Activated CD4-positive, alpha-beta T cell treated with anti-CD3 and anti-CD28 coated beads for 36 hours (primary cell): ENCODE data around the gene HOXC13. TPM values are rescaled to one million over a fixed set of nuclear protein-coding genes. Genes with fewer than 3 reads are reported as not detected.

ENCODE experiments used
- ATAC-seq: fragments of 200-7000 bp; cut with Tn5 transposase; one replicate; pipeline ENCODE4 v1.10.0; 2021; ENCODE audit warnings: mild to moderate bottlenecking, moderate library complexity
- CTCF ChIA-PET: fragments of 350-600 bp; sonication (Branson Sonifier 250); formaldehyde crosslinking; loops from one replicate; lab custom pipeline; 2021; ENCODE audit warnings: antibody characterized with exemption; lab: Charles Lee
- POLR2A ChIA-PET: fragments of 350-600 bp; sonication (Branson Sonifier 250); formaldehyde crosslinking; loops from one replicate; lab custom pipeline; 2021; ENCODE audit warnings: antibody characterized with exemption, inconsistent platforms; lab: Charles Lee
- DNase-seq: peaks from one replicate; pipeline ENCODE4 v3.0.0-alpha.2; 2020
- H3K27ac Mint-ChIP-seq: one replicate; pipeline ENCODE4 v1.8.0; 2021; ENCODE audit warnings: mixed read lengths
- H3K27me3 Mint-ChIP-seq: one replicate; pipeline ENCODE4 v1.8.0; 2021; ENCODE audit warnings: mixed read lengths
- H3K36me3 Mint-ChIP-seq: one replicate; pipeline ENCODE4 v1.8.0; 2021; ENCODE audit warnings: low read depth, mixed read lengths
- H3K4me1 Mint-ChIP-seq: one replicate; pipeline ENCODE4 v1.8.0; 2021; ENCODE audit warnings: mixed read lengths
- H3K4me3 Mint-ChIP-seq: one replicate; pipeline ENCODE4 v1.8.0; 2021; ENCODE audit warnings: mild to moderate bottlenecking, moderate library complexity, mixed read lengths
- H3K9me3 Mint-ChIP-seq: one replicate; pipeline ENCODE4 v1.8.0; 2021; ENCODE audit warnings: low read depth, mixed read lengths
- intact Hi-C, 2 experiments: fragments of 100-400 bp; cut with DNase I in 1 of 2; cut with micrococcal nuclease in 1 of 2; formaldehyde crosslinking; loops; one replicate each; pipeline versions ENCODE4 v1.14.2 to v1.15.1; 2022 to 2024; cut with DNase I, micrococcal nuclease
- total RNA-seq, 2 experiments: library from RNA; stranded (reverse); gene quantifications; one replicate each; pipeline ENCODE4 v1.2.3, GENCODE V29; 2021

The HOXC13 gene
- total RNA-seq, 2 experiments from 2014 or later, result not detected

DNA sequence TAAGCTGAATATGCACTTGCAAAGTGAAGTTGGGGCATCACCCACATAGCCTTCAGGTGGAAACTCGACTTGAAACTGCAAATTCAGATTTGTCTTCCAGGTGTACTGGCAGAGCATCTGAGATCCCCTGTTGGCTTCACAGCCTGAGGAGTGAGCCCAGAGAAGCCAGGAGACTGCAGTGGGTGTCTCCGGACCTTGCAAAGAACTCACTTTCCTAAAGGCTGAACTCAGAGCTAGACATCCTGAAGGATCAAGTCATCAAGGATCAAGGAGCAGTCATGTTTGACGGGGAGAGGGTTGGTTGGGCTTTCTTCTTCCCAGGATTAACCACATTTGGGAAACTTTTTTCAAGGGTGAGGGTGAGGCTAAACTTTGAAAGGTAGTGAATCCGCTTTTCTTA is 9.1 kb upstream of the HOXC13 start:
- ATAC-seq, result no peak

DNA sequence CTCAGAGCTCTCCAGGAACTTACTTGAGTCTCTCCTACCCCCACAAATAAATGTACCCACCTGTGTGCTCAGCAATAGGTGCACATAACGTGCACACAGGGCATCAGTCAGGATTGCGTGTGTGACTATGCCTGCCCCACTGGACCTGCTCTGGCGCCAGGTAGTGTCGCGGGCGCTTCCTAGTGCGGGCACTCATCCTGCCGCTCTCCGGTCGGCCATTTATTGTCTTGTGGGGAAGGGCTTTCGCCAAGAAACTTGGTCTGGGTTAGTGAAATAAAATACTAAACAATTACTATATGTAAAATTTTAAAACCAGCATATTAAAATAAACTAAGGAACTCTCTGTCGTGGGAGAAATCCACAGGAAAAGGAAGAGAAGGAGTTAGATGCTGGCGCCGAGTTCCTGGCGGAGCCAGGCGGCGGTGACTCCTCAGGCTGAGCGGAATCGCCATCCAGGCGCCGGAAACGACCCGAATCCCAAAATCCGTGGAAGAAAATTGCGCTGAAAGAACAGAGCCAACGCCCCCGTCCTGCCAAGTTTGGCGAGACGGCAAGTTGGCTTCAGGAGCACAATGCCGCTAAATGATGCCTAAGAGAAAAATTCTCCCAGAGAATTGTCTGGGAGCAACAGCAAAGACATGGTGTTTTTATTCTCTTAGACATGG is 7.9 kb upstream of the HOXC13 start:
- ChIA-PET CTCF (interaction anchor here (0.6 kb wide), 1 partner anchor 1129 kb away, joined by 3 read pairs; no protein-coding TSS in a partner anchor), POLR2A (no interaction called here)
- Mint-ChIP-seq H3K4me3 (no peak overlapping the region), H3K36me3 (no peaks in the 10 kb centered on the region), H3K27me3 (peaks cover 83% of the 10 kb centered on the region), H3K4me1 (peaks cover 7% of the 10 kb centered on the region), H3K27ac (no peak overlapping the region), H3K9me3 (no peaks in the 10 kb centered on the region)
- DNase-seq, result no peak
- no peak for ATAC-seq
- intact Hi-C loops, result no loop called here

More for the DNA sequence above, 9.1 kb upstream of the HOXC13 start:
- Mint-ChIP-seq H3K36me3 (no peaks in the 10 kb centered on the region), H3K4me1 (no peaks in the 10 kb centered on the region), H3K27ac (no peak overlapping the region), H3K27me3 (peaks cover 83% of the 10 kb centered on the region), H3K9me3 (no peaks in the 10 kb centered on the region), H3K4me3 (no peak overlapping the region)
- intact Hi-C loops, result loop anchor here in 1 of 2 experiments (5.0 kb wide), 1 partner anchor 33 kb away; no protein-coding TSS in a partner anchor
- DNase-seq, result no peak
- ChIA-PET POLR2A (interaction anchor here (0.6 kb wide), 1 partner anchor 262 kb away, joined by 5 read pairs; no protein-coding TSS in a partner anchor), CTCF (interaction anchor here (0.6 to 0.8 kb wide), 2 partner anchors 47 to 240 kb away, joined by 3 read pairs; no protein-coding TSS in a partner anchor)

DNA sequence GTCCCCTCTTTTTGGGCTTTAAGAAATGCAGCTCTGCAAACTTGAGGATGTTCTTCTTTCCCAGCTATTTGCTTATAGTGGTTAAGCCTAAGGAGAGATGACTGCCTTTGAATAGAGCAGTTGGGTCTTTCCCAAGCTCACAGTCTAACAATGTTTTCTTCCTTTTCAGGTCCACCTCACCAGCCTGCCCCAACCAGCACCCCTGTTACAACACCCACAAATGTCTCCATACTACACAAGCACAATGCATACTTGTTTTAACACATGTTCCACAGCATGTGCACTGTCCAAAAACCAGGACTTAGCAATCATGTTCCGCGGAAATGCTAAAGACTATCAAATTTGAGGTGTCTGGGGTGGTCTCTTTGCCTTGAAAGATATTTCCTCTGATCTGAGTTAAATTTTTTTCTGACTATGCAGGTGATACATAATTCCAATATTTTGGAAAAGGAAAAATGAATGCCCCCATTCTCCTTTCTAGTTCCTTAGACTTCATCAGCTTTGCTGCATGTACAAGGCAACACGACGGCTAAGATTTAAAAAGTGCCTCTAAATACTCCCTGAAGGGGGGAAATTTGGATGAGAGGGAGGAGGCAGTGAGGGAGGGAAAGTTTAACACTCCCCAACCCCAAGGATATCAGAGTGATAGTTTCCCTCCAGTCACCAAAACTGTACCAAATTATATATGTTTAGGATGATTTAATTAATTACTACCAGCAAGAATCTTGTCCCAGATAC is 6.6 kb upstream of the HOXC13 start:
- ChIA-PET POLR2A (no interaction called here), CTCF (interaction anchor here (0.6 to 1.5 kb wide), 4 partner anchors 8 to 269 kb away, joined by 3 to 4 read pairs (median 3); no protein-coding TSS in a partner anchor)
- Mint-ChIP-seq H3K27me3 (peaks cover 83% of the 10 kb centered on the region), H3K4me1 (peaks cover 8% of the 10 kb centered on the region), H3K36me3 (no peaks in the 10 kb centered on the region), H3K4me3 (no peak overlapping the region), H3K9me3 (no peaks in the 10 kb centered on the region), H3K27ac (no peak overlapping the region)
- no peak for DNase-seq
- no peak for ATAC-seq
- intact Hi-C loops, result no loop called here

DNA sequence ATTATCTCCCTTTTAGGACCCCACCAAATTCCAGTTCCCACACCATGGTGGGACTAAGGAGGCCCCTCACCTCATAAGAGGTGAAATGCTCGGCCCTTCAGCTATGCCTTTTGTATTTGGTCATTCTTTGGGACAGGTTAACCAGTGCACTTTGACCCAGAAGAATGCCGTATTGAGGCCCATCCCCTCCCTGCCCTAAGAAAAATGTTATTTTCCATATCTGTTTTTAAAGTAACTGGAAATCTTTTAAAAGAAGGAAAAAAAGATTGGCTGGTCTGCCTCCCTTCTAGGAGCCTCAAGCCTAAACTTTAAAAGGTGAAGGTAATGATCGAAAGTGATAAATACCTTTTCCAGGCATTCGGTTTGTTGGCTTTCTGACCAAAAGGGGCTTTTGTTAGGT is 5.7 kb upstream of the HOXC13 start:
- H3K4me3 Mint-ChIP-seq, result no peak overlapping the region
- POLR2A ChIA-PET, result interaction anchor here (0.6 kb wide), 1 partner anchor 202 kb away, joined by 7 read pairs; no protein-coding TSS in a partner anchor
- CTCF ChIA-PET, result no interaction called here
- no peaks in the 10 kb centered on the region for H3K9me3 Mint-ChIP-seq
- ATAC-seq (no peak), DNase-seq (no peak)
- H3K36me3 Mint-ChIP-seq, result no peaks in the 10 kb centered on the region
- peaks cover 85% of the 10 kb centered on the region for H3K27me3 Mint-ChIP-seq
- no peak overlapping the region for H3K27ac Mint-ChIP-seq
- intact Hi-C loops, result no loop called here
- peaks cover 9% of the 10 kb centered on the region for H3K4me1 Mint-ChIP-seq

DNA sequence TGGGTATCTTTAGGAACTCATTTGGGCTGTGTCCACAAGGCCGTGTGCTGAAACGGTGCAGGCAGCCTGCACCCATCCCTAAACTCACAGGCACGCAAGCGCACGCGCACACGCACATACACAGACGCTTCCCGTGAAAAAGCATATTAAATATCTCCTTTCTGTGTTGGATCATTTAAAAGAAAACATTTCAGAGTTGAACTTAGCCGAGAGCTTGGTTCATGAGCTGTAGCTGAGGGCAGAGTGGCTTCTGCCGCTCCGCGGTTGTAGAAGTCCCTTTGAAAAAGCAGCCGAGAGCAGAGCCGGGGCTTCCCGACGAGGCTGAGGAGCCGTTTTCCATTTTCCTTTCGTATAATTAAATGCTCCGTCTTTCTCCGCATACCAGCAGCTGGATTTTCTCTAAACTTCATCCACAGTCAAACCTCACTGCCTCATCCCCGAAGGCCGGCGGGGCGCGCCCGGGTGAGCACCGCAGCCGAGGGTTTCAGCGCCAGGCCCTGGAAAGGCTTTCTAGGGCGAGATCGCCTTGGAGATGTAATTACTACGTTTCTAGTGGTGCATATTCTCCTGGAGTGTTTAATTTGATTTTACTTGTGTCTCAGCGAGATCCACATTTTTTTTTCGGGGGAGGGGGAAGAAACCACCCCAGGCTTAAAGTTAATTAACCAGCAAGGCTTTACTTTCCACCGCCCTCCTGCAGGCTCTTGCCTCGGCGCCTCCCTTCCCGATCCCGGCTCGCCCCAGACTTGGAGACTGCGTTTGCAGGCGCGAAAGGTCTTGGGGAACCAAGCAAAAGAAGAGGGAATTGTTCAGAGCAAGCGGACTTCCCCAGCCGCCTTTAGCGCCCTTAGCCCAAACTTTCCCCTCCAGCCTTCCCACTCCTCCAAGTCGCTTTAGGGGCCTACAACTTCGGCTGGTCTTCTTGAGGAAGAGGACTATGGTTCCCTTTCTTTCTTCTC is 3.0 kb upstream of the HOXC13 start:
- DNase-seq (no peak), ATAC-seq (no peak)
- H3K27me3 Mint-ChIP-seq, result peaks cover 78% of the 10 kb centered on the region
- POLR2A ChIA-PET, result no interaction called here
- no peaks in the 10 kb centered on the region for H3K36me3 Mint-ChIP-seq
- CTCF ChIA-PET, result interaction anchor here (0.7 to 0.8 kb wide), 2 partner anchors 72 to 99 kb away, joined by 3 to 4 read pairs; no protein-coding TSS in a partner anchor
- no peaks in the 10 kb centered on the region for H3K9me3 Mint-ChIP-seq
- H3K27ac Mint-ChIP-seq, result no peak overlapping the region
- no peak overlapping the region for H3K4me3 Mint-ChIP-seq
- intact Hi-C loops, result loop anchor here (2.0 to 5.0 kb wide), 3 partner anchors 15 to 37 kb away; partner anchors contain the start of genes HOTAIR (in 2 of the 2) and HOXC11 (in 2 of the 2)
- peaks cover 10% of the 10 kb centered on the region for H3K4me1 Mint-ChIP-seq

DNA sequence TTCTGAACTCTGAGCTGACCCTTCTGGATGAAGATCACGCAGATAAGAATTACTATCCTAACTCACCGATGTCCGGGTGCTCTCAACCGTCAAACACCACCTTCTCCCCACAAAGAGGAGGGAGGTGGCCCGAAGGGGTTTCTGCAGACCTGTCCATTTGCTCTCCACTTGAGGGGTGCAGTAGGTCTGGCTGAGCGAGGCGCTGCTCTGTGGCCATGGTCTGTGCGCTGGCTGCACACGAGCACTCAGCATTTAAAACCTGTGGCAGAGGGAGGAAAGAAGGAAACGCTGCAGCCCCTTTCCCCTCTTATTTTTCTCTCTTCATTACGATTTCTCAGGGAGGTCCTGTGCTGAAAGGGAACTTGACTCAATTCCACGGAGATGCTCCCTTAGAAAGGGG is 1.5 kb upstream of the HOXC13 start:
- ATAC-seq (no peak), DNase-seq (no peak)
- Mint-ChIP-seq H3K27ac (no peak overlapping the region), H3K4me3 (no peak overlapping the region), H3K9me3 (no peaks in the 10 kb centered on the region), H3K36me3 (no peaks in the 10 kb centered on the region), H3K27me3 (peaks cover 82% of the 10 kb centered on the region), H3K4me1 (peaks cover 10% of the 10 kb centered on the region)
- POLR2A ChIA-PET, result no interaction called here
- intact Hi-C loops, result loop anchor here (2.0 to 5.0 kb wide), 2 partner anchors 14 to 35 kb away; partner anchors contain the start of genes HOTAIR (in 2 of the 2) and HOXC11 (in 2 of the 2)
- CTCF ChIA-PET, result interaction anchor here (0.9 kb wide), 1 partner anchor 69 kb away, joined by 3 read pairs; no protein-coding TSS in a partner anchor

DNA sequence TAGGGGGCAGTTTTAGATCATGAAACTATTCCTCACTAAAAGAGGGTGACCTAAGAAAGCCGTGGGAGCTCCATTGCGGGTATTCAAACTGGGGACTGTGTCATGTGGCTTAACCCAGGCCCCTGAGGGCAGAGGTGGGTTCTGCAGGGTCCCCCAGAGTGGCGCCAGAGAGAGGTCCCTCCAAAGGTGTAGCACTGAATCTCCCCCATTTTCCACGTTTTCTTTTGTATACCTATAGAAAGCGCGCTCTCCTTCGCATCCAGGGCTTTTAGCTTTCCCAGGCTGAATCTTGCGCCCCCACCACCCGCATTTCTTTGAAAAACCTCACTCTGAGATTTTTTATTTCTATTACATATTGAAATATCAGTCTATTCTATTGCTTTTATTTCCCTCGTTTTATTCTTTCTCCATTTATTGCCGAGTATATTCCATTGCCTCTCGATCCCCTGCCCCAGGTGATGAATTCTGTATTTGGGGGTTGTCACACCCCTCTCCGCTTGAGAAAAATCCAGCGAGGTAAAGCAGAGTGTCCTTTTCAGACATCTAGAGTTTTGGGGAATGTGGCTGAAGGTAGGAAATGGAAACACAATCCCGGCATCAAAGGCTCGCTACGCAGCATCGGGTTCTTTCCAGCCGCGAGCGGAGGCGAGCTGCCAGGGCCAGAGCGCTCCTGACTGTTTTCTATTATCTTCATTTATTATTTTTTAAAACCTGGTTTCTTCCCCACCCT is 870 bp upstream of the HOXC13 start:
- POLR2A ChIA-PET, result no interaction called here
- H3K4me3 Mint-ChIP-seq, result no peak overlapping the region
- CTCF ChIA-PET, result interaction anchor here (0.6 to 0.9 kb wide), 2 partner anchors 15 to 68 kb away, joined by 3 read pairs; no protein-coding TSS in a partner anchor
- H3K9me3 Mint-ChIP-seq, result no peaks in the 10 kb centered on the region
- peaks cover 80% of the 10 kb centered on the region for H3K27me3 Mint-ChIP-seq
- peaks cover 10% of the 10 kb centered on the region for H3K4me1 Mint-ChIP-seq
- ATAC-seq, result no peak
- H3K27ac Mint-ChIP-seq, result no peak overlapping the region
- DNase-seq, result no peak
- H3K36me3 Mint-ChIP-seq, result no peaks in the 10 kb centered on the region
- intact Hi-C loops, result loop anchor here (2.0 to 5.0 kb wide), 2 partner anchors 13 to 35 kb away; partner anchors contain the start of genes HOTAIR (in 2 of the 2) and HOXC11 (in 2 of the 2)

DNA sequence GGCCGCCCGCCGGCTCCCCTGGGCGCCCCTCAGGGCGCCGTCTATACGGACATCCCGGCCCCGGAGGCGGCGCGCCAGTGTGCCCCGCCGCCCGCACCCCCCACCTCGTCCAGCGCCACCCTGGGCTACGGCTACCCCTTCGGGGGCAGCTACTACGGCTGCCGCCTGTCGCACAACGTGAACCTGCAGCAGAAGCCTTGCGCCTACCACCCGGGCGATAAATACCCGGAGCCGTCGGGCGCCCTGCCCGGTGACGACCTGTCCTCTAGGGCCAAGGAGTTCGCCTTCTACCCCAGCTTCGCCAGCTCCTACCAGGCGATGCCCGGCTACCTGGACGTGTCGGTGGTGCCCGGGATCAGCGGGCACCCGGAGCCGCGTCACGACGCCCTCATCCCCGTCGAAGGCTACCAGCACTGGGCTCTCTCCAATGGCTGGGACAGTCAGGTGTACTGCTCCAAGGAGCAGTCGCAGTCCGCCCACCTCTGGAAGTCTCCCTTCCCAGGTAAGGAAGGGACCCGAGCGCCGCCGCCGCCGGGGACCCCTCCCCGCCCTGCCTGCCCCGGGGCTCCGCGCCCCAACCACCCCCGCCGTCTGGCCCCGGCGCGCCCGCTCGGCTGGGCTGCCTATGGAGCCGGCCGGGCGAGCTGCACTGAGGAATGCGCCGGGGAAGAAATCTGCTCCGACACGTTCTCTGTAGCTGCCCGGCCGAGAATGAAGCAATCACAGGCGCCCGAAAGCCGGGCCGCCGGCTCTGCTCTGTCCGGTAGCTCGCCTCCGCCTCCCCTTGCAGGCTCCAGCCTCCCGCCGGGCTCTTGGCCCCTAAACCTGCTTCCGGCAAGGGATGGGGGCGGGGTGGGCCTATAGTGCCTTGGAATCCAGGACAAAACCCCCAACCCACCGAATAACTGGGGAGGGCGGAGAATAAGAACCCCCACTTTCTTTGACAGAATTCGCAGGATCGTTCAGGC is 794 bp downstream of the HOXC13 start:
- H3K4me1 Mint-ChIP-seq, result peaks cover 10% of the 10 kb centered on the region
- ChIA-PET CTCF (interaction anchor here (0.6 to 1.3 kb wide), 3 partner anchors 8 to 134 kb away, joined by 3 read pairs; no protein-coding TSS in a partner anchor), POLR2A (no interaction called here)
- H3K27ac Mint-ChIP-seq, result no peak overlapping the region
- DNase-seq, result no peak
- H3K27me3 Mint-ChIP-seq, result peaks cover 79% of the 10 kb centered on the region
- no peaks in the 10 kb centered on the region for H3K36me3 Mint-ChIP-seq
- ATAC-seq, result no peak
- H3K9me3 Mint-ChIP-seq, result no peaks in the 10 kb centered on the region
- no peak overlapping the region for H3K4me3 Mint-ChIP-seq
- intact Hi-C loops, result loop anchor here (5.0 kb wide), 1 partner anchor 33 kb away; the partner anchor contains the start of genes HOTAIR (in 2 of the 2) and HOXC11 (in 2 of the 2)

DNA sequence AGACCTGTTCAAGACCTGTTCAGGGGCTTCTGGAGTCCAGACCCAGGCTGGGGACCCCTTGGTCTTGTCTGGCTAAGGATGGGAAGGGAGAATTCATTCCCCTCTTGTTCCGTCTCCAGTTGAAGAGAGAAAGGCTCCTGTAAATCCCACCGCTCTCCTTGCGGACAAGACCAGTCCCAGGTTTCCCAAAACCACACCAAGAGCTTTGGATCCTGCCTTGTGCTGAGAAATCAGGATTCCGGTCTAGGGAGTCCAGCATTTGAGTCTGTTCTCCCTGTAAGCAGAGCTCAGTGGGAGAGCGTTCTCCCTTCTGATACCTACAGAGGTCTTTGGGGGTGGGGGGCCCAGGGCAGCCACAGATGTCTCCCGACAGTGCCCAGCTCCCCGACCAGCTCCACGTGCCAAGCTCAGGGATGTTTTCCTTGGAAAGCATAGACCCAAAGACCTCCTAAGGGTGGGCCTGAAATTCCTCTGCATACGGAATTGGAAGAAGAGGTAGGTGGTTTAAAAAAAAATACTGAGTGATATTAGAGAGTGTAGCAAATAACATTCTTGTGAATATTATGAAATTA is 1.9 kb downstream of the HOXC13 start:
- intact Hi-C loops, result no loop called here
- Mint-ChIP-seq H3K36me3 (no peaks in the 10 kb centered on the region), H3K4me3 (no peak overlapping the region), H3K27ac (no peak overlapping the region), H3K27me3 (peaks cover 81% of the 10 kb centered on the region), H3K4me1 (peaks cover 5% of the 10 kb centered on the region), H3K9me3 (no peaks in the 10 kb centered on the region)
- CTCF ChIA-PET, result interaction anchor here (1.0 to 2.9 kb wide), 3 partner anchors 9 to 72 kb away, joined by 3 to 14 read pairs (median 3); no protein-coding TSS in a partner anchor
- no peak for ATAC-seq
- DNase-seq, result no peak
- POLR2A ChIA-PET, result no interaction called here
